ENCODE measurements around the gene GRXCR1.

DNA sequence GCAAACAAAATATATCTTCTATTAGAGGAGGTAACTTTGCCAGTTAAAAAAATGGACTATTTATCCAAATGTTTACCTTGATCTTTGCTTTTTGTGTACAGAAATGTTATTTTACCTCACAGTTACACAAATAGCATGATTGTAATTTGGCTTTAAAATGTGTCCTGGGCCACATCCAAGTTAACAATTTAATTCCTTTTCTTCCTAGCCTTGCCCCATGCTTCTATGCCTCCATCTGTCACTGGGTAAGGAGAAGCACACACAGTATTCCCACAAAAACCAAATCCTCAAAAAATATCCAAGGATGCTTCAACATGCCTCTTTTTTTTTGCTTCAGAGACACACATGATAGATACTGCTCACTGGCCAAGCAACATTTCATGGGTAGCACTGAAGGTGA is 30.9 kb downstream of the GRXCR1 start:
- TF ChIP-seq EZH2 (IDR thresholded peaks at IDR 0.05; ENCODE audit: insufficient read depth, poor library complexity, severe bottlenecking) (no peak), EZH2phosphoT487 (IDR thresholded peaks at IDR 0.05; ENCODE audit: insufficient read depth, low read depth) (no peak)

Data from GM23248 (cell line).